HG03342 (cell line): ENCODE measurements around the gene SLC23A2.
"Not testable (repeated sequence)": the region's sequence is repeated elsewhere in the genome, so short reads cannot be mapped to it uniquely, and the experiment has no call there.

Experiments used
- ATAC-seq: cut with Tn5 transposase; IDR thresholded peaks from one replicate; pipeline ENCODE4 v1.9.1; 2021; ENCODE audit warnings: mild to moderate bottlenecking, moderate library complexity; ENCODE audit not compliant: unreplicated experiment

Gene SLC23A2

GRCh38 chr20:4937407-4938319 is 63.6 kb downstream of the SLC23A2 start:
- no peak for ATAC-seq

GRCh38 chr20:4936851-4937406 is 64.4 kb downstream of the SLC23A2 start:
- no peak for ATAC-seq

GRCh38 chr20:4936392-4936850 is 64.9 kb downstream of the SLC23A2 start:
- no peak for ATAC-seq

DNA sequence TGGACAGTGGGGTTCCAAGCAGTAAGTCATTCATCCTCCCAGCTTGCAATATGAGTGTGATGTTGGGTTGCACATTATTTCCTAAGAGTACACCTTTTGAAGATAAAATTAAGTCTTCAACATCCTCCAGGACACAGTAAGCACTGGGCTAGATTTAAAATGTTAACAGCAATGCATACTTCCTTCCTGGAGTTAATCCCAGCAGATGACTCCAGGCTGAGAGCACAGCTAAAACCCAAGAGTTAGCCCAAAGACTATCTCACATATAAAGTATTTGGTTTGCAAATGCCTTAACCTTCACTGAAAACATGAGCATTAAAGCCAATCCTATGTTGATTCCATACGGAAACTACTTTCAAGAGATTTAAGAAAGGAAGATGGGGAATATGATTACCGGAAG is 69.2 kb downstream of the SLC23A2 start:
- ATAC-seq = no peak

DNA sequence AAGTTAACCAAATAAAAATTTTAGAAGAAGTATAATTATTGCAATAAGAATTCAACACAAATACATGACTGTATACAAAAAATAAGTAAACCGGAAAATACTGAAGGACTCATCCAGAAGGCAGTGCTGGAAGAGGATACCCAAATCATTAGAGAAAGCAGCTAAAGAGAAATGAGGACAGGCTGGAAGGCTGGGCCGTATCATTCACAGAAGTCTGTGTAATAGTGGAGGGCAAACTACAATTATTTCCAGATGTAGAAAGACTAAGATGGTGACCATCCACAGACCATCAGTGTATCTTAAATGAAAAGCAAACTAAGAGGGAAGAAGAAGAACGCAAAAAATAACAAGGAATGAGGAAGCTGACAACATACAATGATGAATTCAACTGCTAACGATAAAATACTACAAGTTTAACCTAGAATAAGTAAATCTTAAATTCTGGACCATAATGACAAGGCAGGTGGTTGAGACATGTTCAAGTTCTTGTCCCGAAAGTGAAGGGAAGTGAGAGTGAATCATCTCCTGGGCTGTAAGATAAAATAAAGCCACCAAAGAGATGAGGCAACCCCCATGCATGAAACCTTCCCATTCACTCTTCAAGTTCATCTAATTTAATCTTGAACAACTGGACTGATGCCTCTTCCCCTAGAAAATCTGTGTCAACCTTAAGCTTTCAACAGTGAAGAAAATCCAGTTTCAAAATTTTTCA is 71.5 kb downstream of the SLC23A2 start:
- no peak for ATAC-seq

- ATAC-seq = no peak
These were observed 74.7 kb downstream of the SLC23A2 start for GRCh38 chr20:4926531-4927156.

DNA sequence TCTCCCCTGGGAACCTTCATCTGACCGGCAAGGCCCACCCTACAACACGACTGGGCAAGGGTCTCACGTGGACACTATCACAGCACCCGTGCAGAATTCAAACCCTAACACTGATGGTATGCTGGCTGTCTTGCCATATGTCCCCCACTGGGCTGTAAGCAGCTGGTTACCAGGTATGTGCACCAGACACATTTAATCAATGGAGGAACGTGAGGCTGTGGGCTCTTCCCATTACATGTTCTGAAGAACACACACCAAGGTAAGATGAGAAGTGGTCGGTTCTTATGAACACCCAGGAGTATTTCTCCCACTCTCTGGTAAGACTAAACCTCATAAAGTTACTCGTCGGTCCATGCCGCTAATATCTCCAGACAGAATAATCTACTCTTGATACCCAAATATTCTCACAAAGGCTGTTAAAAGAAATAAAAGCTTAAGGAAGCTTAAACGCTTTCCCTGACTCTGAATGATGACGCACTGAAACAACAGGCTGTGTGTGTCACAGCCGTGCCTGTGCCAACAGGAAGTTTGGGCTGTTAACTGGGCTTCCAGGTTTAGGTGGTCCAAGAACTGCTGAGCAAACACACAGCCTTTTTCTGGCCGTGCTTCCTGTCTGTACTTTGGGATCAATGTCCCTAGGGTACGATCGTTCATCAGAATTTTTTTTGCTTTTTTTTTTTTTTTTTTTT is 75.3 kb downstream of the SLC23A2 start:
- ATAC-seq = no peak

DNA sequence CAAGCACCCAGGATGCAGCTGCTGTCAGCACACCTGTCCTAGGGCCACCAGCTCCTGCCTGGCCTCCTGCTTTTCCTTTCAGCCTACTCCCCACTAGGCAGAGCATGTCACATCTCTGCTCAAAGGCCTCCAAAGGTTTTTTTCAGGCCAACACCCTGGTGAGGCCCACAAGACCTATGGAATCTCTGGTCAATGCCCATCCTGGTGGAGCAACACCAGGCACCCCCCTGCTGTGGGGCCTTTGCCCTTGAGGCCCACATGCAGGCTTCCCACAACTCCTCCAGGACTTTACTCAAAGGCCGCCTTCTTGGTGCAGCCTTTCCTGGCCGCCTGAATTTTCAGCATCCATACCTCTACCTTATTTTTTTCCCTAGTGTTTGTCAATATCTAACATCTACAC is 76.9 kb downstream of the SLC23A2 start:
- ATAC-seq = no peak

DNA sequence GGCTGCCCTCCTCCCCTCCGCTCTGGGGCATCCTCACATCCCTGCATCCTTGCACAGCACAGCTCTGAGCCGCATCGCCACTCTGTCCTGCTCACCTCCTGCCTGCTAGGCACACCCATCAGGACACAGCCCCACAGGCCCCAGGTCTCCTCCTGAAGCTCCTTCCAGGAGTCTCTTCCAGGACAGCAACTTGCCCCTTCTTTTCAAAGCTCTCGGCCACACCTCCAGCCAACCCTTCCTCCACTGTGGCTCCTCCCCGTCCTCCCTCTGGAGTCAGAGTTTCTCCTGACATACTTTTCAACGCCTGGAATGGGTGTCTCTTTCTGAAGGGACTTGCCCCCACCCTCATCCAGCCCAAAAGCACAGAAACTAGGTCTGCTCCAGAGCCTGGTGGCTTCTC is 77.3 kb downstream of the SLC23A2 start:
- ATAC-seq = no peak

DNA sequence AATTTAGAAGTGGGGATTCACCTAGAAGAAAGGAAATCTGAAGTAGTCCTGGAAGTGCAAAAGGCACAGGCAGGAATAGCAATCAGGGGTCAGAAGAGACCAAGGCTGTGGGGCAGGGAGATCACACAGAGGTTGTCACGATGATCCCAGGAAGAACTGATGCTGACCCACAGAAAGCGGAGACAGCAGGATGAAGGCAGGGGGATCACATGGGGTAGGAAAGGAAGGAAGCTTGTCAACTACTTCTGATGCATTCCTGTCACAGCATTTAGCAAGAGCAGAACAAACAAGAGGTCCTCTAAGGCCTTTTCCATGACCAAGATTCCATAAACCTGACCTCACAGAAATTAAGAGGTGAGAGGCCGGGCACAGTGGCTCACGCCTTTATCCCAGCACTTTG is 79.1 kb downstream of the SLC23A2 start:
- no peak for ATAC-seq

- ATAC-seq = not testable (repeated sequence)
These were observed 80.0 kb downstream of the SLC23A2 start for GRCh38 chr20:4921271-4921670.

GRCh38 chr20:4920655-4921054 is 80.7 kb downstream of the SLC23A2 start:
- ATAC-seq = no peak

DNA sequence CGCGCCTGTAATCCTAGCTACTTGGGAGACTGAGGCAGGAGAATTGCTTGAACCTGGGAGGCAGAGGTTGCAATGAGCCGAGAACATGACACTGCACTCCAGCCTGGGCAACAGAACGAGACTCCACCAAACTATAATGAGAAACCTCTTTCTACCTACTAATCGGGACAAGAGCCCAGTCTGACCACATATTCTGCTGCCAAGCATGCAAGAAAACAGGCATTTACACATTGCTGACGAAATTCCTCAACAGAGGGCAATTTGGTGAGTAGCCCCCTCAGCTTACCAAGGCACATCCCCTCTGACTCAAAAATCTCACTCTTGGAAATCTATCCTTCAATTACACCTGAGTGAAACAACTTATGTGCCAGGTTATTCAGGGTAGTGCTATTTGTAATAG is 81.2 kb downstream of the SLC23A2 start:
- ATAC-seq = no peak

DNA sequence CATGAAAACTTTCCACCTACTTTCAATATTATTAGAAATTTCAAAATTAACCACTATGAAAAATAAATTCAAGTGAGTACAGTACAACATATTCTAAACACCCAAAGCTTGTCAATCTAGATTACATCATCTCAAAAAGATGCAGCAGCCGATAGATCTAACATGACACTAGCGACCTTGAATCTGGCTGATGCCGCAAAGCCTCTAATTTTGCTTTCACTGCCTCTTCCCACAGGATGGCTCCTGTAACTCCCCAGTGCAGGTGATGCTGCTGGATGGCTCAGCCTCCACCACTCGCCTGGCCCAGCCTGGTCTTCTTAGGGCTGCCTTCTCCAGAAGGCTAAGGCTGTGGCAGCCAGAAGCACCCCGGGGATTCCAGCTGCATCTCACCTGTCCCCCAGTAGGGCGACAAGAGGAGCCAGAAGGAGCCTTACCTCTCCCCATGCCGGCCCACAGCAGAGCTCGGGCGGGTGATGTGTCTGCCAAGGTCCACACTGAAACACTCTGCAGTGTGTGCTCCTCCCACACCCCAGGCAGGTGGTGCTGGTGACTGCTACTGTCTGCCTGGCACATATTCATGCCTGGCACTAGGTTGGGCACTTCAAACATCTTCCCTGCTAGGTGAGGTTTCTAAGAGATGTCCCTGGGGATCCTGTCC is 82.1 kb downstream of the SLC23A2 start:
- ATAC-seq = no peak

DNA sequence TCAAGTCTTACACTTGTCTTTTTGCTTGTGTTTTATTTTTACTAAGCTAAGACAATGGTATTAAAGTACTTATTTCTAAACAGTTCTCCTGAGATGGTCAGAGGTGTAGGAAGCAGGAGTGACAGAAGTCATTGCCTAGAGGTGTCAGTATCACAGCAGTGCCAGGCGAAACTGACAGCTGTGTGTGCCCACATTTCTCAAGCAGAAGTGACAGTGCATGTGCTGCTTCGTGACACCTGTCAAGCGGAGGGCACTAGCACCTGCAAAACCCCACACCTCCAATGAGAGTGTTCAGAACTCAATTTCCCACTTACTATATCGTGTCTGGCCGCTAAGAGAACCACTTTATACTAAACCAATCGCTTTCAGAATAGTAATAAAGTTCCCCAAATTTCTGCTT is 82.8 kb downstream of the SLC23A2 start:
- no peak for ATAC-seq

GRCh38 chr20:4916971-4917881 is 84.1 kb downstream of the SLC23A2 start:
- no peak for ATAC-seq

- no peak for ATAC-seq
These were observed 88.2 kb downstream of the SLC23A2 start for GRCh38 chr20:4913147-4913546.

DNA sequence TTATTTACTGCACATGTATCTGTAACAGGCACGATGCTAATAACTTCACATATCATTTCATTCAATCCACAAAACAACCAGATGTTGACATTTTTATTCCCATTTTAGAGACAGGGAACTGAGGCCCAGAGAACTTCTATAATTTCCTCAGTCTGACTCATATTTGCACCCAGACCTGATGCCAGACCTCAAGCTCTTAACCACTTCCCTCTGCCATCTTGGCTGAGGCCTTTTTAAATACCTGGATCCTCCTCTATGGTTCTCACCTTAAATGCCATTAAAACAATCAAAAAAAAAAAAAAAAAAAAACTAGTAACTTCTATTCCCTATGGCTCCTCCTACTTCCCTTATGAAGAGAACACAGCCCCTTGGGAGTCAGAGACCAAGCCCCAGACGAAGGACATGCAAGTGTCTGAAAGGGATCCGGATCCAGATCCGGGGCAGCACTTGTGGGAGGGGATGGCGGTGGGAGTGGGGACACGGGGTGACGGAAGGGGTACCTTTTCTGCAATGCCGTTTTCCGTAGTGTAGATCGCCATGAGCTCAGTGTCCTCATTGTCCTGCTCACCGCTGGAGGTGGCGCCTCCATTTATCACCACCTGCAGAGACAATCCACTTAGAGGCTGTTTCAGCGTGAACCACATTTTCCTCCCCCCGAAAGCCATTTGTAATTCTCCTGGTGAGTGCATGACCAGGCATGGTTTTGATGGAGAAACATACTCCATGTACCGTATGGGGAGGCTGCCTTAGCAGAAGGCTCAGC is 88.7 kb downstream of the SLC23A2 start:
- no peak for ATAC-seq
